HG03139 (cell line): ENCODE data around the gene SIK2.

Experiments used
- ATAC-seq: cut with Tn5 transposase; IDR thresholded peaks from one replicate; pipeline ENCODE4 v1.9.1; 2021; ENCODE audit not compliant: unreplicated experiment

SIK2 gene

GRCh38 chr11:111778047-111778558 lies 175.9 kb downstream of the SIK2 start:
- ATAC-seq: no peak

GRCh38 chr11:111779118-111779517 lies 176.9 kb downstream of the SIK2 start:
- no peak for ATAC-seq
